ENCODE measurements around the gene ASF1B. TPM values are rescaled to one million over a fixed set of nuclear protein-coding genes. Genes with fewer than 3 reads are reported as not detected.

The ASF1B gene
- total RNA-seq, 2 experiments from 2014 or later, result 0.59 to 0.77 TPM

DNA sequence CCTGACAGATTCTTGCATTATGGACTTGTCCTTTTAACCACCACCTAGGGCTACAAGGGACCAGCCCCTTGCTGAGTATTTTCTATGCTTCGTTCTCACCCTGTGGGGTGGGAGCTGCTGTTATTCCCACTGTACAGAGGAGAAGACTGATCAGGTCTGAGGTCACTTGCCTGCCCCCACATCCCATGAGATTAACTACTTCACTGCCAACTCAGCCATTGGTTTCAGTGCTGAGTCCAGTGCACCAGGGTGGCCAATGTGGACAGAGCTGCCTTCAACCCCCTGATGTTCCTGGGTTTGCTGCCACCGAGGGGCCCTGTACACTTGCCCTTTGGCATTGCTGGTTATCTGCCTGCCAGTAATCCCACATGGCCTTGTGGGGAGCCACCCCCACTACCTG lies 25.7 kb downstream of the ASF1B start:
- intact Hi-C loops (cut with DNase I, micrococcal nuclease), result no loop called here
- Histone ChIP-seq H3K27me3 (ENCODE audit: control insufficient read depth in 1 of 2, insufficient read depth in 2 of 2, low read length in 2 of 2) (no peaks in the 10 kb centered on the region), H3K4me1 (ENCODE audit: insufficient read depth, low read length) (peaks cover 47% of the 10 kb centered on the region), H3K36me3 (ENCODE audit: insufficient read depth, low read length) (peaks cover 13% of the 10 kb centered on the region), H3K4me3 (ENCODE audit: low read length) (no peak overlapping the region), H3K9me3 (ENCODE audit: control insufficient read depth in 1 of 2, insufficient read depth in 1 of 2, low read length in 2 of 2) (no peaks in the 10 kb centered on the region), H3K27ac (ENCODE audit: low read depth in 1 of 2, low read length in 2 of 2) (no peak overlapping the region)
- peaks cover 40% of the 10 kb centered on the region for H3K4me1 Mint-ChIP-seq (ENCODE audit: low read depth)
- CTCF ChIA-PET, result interaction anchor here (1.1 kb wide), 1 partner anchor 238 kb away, joined by 3 read pairs; no protein-coding TSS in a partner anchor
- H3K27ac Mint-ChIP-seq, result peak overlapping the region; percentile 33
- DNase-seq (no peak), ATAC-seq (ENCODE audit: poor library complexity) (no peak)
- TF ChIP-seq, protein P1, sequence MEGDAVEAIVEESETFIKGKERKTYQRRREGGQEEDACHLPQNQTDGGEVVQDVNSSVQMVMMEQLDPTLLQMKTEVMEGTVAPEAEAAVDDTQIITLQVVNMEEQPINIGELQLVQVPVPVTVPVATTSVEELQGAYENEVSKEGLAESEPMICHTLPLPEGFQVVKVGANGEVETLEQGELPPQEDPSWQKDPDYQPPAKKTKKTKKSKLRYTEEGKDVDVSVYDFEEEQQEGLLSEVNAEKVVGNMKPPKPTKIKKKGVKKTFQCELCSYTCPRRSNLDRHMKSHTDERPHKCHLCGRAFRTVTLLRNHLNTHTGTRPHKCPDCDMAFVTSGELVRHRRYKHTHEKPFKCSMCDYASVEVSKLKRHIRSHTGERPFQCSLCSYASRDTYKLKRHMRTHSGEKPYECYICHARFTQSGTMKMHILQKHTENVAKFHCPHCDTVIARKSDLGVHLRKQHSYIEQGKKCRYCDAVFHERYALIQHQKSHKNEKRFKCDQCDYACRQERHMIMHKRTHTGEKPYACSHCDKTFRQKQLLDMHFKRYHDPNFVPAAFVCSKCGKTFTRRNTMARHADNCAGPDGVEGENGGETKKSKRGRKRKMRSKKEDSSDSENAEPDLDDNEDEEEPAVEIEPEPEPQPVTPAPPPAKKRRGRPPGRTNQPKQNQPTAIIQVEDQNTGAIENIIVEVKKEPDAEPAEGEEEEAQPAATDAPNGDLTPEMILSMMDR (IDR thresholded peaks at IDR 0.05), result no peak
- no peaks in the 10 kb centered on the region for H3K9me3 Mint-ChIP-seq
- no peak overlapping the region for H3K4me3 Mint-ChIP-seq
- peaks cover 4% of the 10 kb centered on the region for H3K36me3 Mint-ChIP-seq (ENCODE audit: low read depth)
- no peaks in the 10 kb centered on the region for H3K27me3 Mint-ChIP-seq
- POLR2A ChIA-PET, result no interaction called here

DNA sequence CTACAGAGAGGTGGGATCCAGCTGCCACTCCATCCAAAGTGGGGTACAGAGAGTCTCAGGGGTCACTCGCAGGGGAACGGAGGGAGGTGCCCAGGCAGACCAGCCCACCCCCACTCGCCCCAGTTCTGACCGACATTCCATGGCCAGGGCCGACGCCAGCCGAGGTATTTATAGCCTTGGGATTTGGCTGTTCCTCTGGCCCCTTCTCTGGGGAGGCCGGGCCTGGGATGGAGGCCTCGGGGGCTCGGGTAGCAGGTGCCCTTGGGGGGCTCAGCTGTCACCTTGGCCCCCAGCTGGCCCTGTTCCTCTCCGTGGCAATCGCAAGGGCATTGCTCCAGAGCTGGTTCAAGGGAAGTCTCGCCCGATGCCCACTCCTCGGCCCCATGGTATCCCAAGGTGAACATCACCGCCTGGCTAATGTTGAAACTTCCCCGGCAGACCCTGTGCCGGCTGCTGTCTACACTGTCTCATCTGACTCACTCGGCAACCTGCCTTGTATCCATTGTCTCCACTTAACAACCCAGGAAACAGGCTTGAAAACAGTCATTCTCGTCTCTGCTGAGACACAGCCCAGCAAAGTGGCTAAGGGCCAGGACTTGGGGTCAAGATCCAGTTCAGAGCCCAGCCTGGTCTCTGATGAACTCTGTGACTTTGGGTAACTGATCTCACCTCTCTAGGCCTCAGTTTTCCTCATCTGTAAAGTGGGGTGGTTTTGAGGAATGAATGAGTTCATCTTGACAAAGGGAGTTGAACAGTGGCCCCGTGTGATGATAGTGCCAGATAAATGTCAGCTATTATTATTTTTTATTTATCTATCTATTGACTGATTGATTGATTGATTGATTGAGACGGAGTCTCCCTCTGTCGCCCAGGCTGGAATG lies 28.6 kb downstream of the ASF1B start:
- TF ChIP-seq, protein P1 (IDR thresholded peaks at IDR 0.05), result no peak

DNA sequence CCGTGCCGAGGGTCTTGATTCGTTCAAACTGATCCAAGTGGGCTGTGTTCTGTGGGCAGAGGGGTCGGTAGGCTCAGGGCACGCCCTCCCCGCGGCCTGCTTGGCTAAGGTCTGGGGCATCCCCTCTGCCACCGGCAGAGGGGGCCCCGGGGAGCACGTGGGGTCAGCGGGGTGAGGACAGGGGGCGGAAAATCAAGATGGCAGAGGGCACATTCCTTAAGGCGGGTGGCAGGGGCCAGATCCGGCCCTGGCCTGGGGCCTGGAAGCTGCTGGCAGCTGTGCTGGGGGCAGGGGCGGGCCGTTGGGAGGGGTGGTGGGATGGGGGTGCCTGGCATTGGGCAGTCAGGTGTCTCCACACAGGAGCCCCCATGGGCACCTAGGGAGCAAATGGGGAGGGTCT lies 29.5 kb downstream of the ASF1B start:
- TF ChIP-seq, protein P1 (IDR thresholded peaks at IDR 0.05), result no peak
- ChIA-PET CTCF (no interaction called here), POLR2A (no interaction called here)
- H3K9me3 ChIP-seq (ENCODE audit: control insufficient read depth in 1 of 2, insufficient read depth in 1 of 2, low read length in 2 of 2), result no peaks in the 10 kb centered on the region
- H3K36me3 ChIP-seq (ENCODE audit: insufficient read depth, low read length), result peaks cover 34% of the 10 kb centered on the region
- H3K36me3 Mint-ChIP-seq (ENCODE audit: low read depth), result peaks cover 12% of the 10 kb centered on the region
- peaks cover 10% of the 10 kb centered on the region for H3K4me1 ChIP-seq (ENCODE audit: insufficient read depth, low read length)
- no peaks in the 10 kb centered on the region for H3K27me3 Mint-ChIP-seq
- ATAC-seq (ENCODE audit: poor library complexity) (no peak), DNase-seq (no peak)
- H3K4me1 Mint-ChIP-seq (ENCODE audit: low read depth), result peaks cover 11% of the 10 kb centered on the region
- H3K27ac Mint-ChIP-seq, result no peak overlapping the region
- H3K4me3 ChIP-seq (ENCODE audit: low read length), result no peak overlapping the region
- H3K27ac ChIP-seq (ENCODE audit: low read depth in 1 of 2, low read length in 2 of 2), result no peak overlapping the region
- no peak overlapping the region for H3K4me3 Mint-ChIP-seq
- H3K9me3 Mint-ChIP-seq, result no peaks in the 10 kb centered on the region
- intact Hi-C loops (cut with DNase I, micrococcal nuclease), result no loop called here
- H3K27me3 ChIP-seq (ENCODE audit: control insufficient read depth in 1 of 2, insufficient read depth in 2 of 2, low read length in 2 of 2), result no peaks in the 10 kb centered on the region

More for the DNA sequence above, 28.6 kb downstream of the ASF1B start:
- Histone ChIP-seq H3K4me3 (ENCODE audit: low read length) (no peak overlapping the region), H3K9me3 (ENCODE audit: control insufficient read depth in 1 of 2, insufficient read depth in 1 of 2, low read length in 2 of 2) (no peaks in the 10 kb centered on the region), H3K27ac (ENCODE audit: low read depth in 1 of 2, low read length in 2 of 2) (no peak overlapping the region), H3K4me1 (ENCODE audit: insufficient read depth, low read length) (peaks cover 19% of the 10 kb centered on the region), H3K36me3 (ENCODE audit: insufficient read depth, low read length) (peaks cover 24% of the 10 kb centered on the region), H3K27me3 (ENCODE audit: control insufficient read depth in 1 of 2, insufficient read depth in 2 of 2, low read length in 2 of 2) (no peaks in the 10 kb centered on the region)
- ChIA-PET POLR2A (no interaction called here), CTCF (no interaction called here)
- peaks cover 12% of the 10 kb centered on the region for H3K36me3 Mint-ChIP-seq (ENCODE audit: low read depth)
- intact Hi-C loops (cut with DNase I, micrococcal nuclease), result no loop called here
- no peak for ATAC-seq (ENCODE audit: poor library complexity)
- H3K4me1 Mint-ChIP-seq (ENCODE audit: low read depth), result peaks cover 15% of the 10 kb centered on the region
- H3K9me3 Mint-ChIP-seq, result no peaks in the 10 kb centered on the region
- no peak overlapping the region for H3K4me3 Mint-ChIP-seq
- H3K27me3 Mint-ChIP-seq, result no peaks in the 10 kb centered on the region
- no peak for DNase-seq
- no peak overlapping the region for H3K27ac Mint-ChIP-seq

All from CD4-positive, alpha-beta T cell (primary cell).